ENCODE measurements around the gene RTN4RL2.

GRCh38 chr11:57475191-57475590 is 14.9 kb downstream of the RTN4RL2 start:
- TF ChIP-seq, protein P1, sequence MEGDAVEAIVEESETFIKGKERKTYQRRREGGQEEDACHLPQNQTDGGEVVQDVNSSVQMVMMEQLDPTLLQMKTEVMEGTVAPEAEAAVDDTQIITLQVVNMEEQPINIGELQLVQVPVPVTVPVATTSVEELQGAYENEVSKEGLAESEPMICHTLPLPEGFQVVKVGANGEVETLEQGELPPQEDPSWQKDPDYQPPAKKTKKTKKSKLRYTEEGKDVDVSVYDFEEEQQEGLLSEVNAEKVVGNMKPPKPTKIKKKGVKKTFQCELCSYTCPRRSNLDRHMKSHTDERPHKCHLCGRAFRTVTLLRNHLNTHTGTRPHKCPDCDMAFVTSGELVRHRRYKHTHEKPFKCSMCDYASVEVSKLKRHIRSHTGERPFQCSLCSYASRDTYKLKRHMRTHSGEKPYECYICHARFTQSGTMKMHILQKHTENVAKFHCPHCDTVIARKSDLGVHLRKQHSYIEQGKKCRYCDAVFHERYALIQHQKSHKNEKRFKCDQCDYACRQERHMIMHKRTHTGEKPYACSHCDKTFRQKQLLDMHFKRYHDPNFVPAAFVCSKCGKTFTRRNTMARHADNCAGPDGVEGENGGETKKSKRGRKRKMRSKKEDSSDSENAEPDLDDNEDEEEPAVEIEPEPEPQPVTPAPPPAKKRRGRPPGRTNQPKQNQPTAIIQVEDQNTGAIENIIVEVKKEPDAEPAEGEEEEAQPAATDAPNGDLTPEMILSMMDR (conservative IDR thresholded peaks at IDR 0.05) = no peak
- no peak for TF ChIP-seq EZH2 (IDR thresholded peaks at IDR 0.05; ENCODE audit: low read depth)

Measured in PC-9 (cell line).